Right lobe of liver (tissue), 4 donors: Measurements from ENCODE around the gene COPS8.

Experiments
- CTCF ChIP-seq, 4 donors: fragments of 200-600 bp in 3 of 4; fragments of 450-650 bp in 1 of 4; IDR thresholded peaks; one replicate each; pipeline versions ENCODE4 v1.5.1 to v1.8.0; 2016 to 2022; ENCODE audit warnings: antibody characterized with exemption in 4 of 4, mild to moderate bottlenecking in 2 of 4
- POLR2A ChIP-seq: fragments of 450-650 bp; IDR thresholded peaks from one replicate; pipeline ENCODE4 v1.6.1; 2017; ENCODE audit warnings: antibody characterized with exemption, mild to moderate bottlenecking
- donor health status: DM: no; HTN: no; CAD: no.
- donor health status: DM: no; HTN: no; CAD: no.
- donor health status: DM: no; HTN: yes; CAD: no.

- TF ChIP-seq CTCF (IDR thresholded peaks at IDR 0.05) = no peak
- TF ChIP-seq POLR2A = no peak
These were observed 9.7 kb upstream of the COPS8 start for GRCh38 chr2:237075749-237076599.
